Measurements from ENCODE around the gene TBC1D22A.

Gene TBC1D22A

DNA sequence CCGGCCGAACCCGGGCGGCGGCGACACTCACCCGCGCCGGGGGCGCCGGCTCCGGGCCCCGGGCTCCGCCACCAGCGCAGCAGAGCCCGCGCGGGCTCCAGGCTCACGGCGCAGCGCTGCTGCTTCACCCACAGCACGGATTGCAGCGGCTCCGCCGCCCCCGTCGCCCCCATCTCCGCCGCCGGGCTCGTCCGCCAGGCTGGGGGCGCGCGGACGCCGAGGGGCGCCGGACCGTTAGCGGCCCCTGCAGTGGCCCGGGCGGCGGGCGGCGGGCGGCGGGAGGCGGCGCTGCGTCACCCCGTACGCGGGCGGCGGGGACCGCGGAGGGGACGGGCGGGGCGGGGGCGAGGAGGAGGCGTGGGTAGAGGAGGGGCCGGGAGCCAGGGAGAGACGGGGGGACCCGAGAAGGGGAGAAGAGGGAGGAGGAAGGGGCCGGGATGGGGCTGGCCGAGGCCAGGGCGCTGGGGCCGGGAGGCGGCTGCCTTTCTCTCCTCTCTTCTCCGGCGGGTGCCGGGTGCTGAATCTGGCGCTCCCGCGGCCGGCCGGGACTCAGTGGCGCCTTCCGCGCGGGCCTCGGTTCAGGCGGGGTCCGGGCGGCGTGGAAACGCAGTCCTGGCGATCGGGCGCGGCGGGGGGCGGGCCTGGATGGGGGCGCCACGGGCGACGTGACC lies 24.3 kb upstream of the TBC1D22A start, which contains the start of gene CERK:
Gene CERK, minus strand, starts transcription at position 277 of the 671 bp plus-strand sequence. Its CDS starts 104 bp downstream, at position 173.
- no peak for FAIRE-seq

DNA sequence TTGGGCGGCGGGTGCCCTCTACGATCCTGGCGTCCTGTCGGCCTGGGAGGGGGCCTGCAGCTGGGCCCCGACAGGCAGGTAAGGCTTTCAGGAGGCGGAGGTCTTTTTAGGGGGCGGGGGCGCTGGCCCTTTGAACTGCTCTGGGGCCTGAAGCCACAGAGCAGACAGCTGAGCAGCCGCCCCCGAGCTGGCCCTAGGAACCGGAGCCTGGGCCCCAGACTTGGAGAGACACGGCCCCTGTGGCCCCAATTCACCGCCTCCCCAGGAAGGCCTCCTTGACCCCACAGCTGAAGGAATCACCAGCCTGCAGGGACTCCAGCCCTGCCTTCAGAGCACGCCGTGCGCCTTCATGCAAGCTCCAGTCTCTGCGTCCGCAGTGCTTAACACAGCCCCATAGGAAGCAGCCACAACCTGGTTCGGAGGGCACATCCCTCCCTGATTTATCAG lies 23.8 kb upstream of the TBC1D22A start:
- no peak for FAIRE-seq

DNA sequence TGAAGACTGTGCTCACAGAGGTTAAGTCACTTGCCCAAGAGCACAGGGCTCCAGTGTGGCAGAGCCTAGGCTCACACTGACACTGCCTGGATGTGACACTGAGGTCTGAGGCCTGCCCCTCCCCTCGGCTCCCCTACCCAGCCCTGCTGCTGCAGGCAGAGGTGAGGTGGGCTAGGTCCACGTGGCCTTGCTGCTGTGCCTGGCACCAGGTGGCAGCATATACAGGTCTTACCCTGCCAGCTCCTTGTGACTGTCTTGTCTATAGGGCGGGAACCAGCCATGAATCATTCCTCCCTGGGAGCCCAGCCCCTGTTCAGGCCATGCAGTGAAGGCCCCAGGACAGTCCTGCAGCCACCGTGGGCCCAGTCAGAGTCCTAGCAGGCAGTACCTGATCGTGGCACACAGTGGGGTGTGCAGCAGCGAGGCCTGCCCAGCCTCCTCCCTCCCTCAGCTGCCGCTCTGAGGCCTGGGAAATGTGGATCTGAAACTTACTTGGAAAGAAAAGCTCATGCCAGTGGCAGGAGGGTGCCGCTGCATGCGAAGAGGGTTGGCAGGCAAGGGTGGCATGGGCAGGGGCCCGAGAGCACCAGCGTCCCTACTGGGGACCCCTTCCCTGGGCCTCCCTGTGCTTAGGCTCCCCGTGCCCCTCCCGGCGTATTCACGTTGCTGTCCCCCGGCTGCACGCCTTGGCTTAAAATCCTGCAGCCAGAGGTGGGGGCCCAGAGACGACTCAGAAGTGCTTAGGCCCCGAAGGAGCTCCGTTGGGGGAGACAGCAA lies 23.2 kb upstream of the TBC1D22A start:
- FAIRE-seq: no peak

DNA sequence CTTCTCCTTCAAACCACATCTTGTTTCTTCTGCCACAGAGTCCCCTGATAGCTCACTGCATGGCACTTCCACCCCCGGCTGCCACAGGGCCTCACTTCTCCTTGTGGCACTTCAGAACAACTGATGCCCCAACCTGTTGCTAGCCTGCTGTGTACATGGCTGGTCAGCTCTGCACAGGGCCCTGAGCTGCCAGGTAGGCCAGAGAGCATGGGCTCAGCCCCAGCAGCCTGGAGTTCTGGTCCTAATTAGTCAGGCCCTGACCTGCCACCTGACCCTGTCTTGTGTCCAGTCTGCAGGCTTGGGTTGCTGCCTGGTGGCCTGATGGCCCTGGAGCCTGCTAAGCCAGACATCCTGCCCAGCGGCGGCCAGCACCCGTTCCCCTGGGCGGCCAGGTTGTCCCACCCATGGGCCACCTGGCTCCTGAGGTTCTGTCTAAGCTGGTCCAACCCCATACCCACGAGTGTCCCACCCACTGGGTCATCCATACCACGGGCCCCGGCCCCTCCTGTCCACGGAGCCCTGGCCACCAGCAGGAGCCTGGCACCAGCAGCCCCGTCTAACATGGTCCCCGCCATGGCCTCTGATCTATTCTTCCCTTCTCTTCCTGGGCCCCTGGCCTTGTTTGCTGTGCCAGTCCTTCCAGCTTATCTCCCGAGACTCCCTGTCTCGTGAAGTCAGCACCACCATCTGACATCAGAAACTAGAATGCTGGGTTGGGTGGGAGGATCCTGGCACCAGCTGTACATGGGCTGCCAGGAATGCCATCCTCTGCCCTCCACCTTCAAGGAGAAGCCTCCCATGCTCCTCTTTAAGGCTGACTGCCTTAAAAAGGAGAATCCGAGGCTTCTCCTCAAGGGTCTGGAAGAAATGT lies 21.3 kb upstream of the TBC1D22A start:
- no peak for FAIRE-seq

DNA sequence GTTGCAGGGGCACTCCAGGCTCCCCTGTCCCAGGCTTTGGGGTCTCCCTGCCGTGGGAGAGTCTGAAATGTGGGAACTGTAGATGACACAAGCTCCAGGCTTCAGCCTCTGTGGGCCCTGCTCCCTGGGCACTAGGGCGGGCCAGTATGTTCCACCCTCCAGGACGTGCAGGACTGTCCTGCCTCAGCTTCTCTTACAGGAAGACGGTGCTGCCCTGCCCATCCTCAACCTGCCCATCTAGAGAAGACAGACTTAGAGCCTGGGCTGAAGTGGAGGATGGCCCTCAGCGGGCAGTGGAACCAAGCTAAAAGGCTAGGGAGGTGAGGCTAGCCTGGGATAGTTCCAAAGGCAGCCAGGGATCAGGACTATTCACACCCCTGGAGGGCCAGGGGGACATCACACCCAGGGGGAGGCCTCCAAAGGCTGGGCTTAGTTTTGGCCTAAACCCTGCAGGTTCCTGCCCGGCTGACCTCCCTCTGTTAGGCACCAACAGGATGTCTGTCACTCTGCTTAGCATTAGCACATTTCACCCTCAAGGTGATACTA lies 20.4 kb upstream of the TBC1D22A start:
- no peak for FAIRE-seq

DNA sequence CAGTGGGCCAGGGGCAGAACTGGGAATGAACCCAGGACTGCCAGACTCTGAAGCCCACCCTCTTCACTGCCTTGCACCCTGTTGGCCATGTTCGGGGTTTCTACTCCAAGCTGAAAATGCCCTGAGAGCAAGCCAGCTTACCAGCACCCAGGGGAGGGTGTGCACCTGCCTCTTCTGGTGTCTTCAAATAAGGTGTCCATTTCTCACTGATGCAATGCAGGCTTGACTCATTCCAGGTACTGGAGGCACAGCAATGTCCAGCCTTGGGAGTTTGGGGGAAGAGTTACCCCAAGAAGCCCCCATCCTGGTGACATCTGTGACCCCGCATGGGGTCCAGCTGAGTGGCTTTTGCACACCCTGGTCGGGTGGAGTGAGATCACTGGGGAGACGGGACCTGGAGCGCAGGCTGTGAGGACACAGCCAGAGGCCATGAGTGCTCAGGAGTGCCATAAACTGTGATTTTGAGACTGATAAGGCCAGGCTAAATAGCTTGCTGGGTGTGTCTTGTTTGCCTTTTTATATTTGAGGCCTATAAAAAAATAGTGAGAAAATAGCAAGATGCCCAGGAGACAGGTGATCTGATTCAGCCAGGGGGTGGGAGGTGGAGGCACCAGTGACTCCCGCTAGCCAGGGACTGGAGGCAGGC lies 19.8 kb upstream of the TBC1D22A start:
- FAIRE-seq: no peak

DNA sequence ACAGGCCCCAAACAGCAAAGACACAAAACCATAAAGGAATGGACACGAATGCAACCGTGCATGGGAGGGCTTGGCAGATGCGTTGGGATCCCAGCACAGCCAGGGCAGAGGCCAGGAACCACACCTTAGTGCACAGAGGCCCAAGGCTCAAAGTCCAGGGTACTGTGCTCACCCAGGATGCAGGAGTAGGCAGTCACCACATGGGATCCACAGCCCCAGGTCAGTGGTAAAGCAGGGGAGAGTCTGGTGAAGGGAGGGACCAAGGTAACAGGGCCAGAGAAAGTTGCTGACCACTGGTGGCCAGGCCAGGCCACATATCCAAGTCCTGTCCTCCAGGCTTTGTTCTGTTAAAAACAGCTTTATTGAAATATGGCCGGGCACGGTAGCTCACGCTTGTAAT lies 17.9 kb upstream of the TBC1D22A start:
- no peak for FAIRE-seq

DNA sequence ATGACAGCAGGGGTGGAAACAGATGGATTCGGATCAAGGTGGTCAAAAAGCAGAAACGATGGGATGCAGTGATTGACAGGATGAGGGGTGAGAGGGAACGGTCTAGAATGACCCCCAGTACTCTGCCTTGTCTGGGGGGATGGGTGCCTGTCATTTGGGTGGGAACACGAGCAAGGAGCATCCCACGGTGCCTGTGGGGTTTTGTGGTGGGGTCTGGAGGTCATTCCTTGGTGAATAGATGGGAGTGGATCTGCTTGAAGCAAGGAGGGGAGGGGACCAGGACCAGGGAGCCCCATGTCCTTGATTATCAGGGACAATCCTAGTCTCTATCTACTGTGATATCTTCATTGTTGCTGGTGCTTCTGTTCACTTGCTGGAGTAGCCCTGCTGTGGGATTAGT lies 16.3 kb upstream of the TBC1D22A start:
- FAIRE-seq: no peak

DNA sequence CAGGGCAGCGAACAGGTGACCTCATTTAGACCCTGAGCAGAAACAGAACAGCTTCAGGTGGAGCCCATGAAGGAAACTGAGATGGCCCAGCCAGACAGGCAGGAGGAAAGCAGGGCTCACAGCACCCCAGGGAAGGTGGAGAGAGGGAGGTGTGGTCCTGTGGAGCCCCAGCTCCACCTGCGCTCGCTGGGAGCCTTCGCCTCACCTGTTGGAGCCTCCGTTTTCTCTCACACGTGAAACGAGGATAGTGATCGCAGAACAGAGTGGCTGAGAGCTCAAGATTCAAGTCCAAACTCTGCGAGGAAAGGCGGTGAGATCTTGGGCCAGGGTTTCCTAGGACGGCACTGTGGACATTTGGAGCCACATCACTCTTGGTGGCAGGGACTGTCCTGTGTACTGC lies 15.8 kb upstream of the TBC1D22A start:
- no peak for FAIRE-seq

DNA sequence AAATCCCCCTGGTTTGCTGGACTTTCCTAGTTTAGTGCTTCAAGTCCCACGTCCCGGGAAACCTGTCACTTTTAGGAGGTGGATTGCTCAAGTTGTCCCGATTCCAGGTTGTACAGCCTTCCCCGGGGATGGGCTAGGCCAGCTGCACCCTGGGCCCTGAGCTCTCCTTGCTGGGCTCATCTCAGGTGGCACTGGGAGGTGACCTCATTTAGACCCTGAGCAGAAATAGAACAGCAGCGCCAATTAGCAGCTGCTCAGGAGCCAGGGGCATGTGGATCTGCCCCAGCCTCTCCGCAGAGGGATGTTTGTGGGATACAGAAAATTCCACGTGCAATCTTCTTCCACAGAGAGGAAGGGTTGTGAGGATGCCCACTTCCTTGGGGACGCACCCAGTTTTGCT lies 14.8 kb upstream of the TBC1D22A start:
- no peak for FAIRE-seq

DNA sequence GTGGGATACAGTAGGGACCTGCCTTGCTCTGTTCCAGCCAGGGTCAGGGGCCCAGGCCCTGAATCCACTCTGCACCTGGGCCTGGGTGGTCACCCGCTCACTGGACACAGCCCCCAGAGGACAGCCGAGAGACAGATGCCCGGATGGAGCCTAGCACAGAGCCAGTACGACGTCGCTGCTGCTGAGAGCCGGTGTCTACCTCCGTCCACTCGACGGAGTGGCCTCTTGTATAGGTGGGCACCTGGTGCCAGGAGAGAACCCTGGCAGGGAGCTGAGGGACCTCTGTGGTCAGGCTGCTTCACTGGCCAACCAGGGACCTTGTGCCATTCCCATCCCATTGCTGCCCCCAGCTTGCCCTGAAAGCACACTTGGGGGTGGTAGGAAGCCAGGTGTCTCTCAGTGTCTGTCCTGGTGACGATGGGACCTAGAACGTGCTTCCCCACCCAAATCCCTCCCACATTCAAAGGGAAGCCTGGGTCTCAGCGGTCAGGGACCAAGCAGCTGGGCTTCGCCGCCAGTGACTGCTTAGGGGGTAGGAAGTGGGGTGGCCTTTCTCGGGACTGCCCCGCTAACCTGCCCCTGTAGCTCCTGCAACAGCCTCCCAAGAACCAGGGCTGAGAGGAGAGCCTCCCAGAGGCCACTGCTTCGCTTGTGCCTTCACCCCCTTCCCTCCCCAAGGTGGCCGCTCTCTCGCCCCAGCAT lies 14.1 kb upstream of the TBC1D22A start:
- no peak for FAIRE-seq

DNA sequence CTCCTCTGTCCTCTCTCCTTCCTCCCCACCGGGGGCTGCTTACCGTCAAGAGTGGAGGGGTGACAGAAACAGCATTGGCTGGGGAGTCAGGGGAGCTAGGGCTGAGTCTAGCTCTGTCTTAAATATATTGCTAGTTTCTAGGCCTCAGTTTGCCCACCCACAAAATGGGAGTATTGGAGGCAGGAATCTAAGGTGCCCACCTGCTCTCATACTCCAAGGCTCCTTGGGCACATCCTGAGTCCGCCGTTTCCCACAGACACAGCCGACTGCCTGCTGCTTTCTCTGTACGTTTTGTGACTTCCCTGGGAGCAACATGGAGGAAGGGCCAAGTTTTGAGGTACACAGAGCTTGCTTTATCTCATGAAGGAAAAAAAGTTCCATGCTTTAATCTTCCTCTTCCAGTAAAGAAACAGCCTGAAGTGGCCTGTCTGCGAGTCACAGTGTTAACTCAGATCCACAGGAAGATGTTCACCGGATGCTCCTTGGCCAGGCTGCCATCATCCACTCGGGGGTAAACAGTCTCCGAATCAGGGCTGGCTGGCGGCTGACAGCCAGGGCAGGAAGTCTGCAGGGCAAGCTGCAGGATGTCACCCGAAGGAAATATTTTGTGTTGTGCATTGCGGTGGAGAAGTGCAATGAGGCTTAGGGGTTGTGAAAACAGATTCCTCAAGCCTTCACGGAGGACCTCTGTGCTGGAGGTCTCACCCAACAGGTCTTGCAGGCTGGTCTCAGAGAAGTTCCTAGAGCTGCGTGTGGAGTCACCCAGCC lies 13.4 kb upstream of the TBC1D22A start:
- FAIRE-seq: no peak

DNA sequence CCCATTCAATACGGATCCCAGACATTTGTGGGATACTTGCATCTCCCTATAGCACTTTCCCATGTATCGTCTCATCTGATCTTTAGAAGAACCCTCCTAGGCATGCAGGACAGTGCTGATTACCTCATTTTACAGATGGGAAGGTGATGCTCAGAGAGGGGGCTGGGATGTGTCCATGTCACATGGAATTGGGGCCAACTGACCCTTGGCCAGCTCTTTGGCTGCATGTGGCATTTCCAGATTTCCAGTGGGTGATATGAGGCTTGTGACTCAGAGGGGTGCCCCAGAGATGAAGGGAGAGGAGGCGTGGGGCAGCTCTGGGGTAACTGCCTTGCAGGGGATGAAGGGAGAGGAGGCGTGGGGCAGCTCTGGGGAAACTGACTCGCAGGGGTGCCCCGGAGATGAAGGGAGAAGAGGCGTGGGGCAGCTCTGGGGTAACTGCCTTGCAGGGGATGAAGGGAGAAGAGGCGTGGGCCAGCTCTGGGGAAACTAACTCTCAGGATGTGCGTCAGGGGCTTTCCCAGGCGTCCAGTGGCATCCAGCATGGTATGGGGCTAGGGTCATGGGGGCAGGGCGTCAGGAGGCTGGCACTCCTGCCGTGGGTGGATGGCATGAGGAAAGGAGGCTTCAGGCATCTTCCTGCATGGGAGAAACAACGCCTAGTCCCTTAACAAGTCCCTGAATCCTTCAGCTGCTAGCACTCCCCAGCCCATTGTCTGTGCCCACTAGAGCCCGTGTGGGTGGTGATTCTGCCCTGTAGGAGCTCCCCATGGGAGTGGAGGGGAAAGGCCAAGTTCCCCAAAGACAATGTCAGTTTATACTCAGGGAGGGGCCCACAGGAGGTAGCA lies 12.5 kb upstream of the TBC1D22A start:
- FAIRE-seq: no peak

DNA sequence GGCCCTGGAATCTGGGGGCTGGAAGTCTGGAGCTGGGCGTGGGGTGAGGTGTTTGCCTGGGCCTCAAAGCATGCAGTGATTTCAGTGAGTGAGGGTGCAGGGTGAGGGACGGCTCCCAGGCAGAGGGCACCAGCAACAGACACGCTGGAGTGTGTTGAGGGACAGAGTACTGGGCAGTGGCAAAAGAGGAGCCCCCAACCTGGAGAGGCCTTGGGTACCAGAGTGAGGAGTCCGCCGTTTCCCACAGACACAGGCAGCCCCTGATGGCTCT lies 12.0 kb upstream of the TBC1D22A start:
- FAIRE-seq: no peak

DNA sequence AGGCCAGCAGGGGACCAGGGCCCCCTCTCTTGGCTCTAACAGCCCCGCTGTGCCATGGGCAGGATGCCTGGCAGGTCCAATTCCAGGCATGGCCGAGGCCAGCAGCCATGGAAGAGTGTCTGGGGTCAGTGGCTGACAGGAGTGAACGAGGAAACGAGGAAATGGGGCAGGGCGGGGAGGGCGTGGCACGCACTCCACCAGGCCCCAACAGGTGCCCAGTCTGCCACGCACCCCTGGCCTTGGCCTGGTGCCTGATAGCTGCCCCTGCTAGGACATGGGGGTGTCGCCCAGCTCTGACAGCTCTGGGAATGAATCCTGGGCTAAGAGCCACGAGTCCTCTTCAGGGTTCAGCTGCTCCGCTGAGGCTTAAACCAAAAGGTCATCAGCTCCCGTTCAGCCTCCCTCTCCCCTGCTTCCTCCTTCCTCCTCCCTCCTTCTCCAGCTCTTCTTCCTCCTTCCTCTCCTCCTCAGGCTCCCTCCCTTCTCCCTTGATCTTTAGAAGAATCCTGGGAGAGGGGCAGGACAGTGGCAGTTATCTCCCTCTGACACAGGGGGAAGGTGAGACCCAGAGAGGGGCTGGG lies 11.5 kb upstream of the TBC1D22A start:
- FAIRE-seq: no peak

DNA sequence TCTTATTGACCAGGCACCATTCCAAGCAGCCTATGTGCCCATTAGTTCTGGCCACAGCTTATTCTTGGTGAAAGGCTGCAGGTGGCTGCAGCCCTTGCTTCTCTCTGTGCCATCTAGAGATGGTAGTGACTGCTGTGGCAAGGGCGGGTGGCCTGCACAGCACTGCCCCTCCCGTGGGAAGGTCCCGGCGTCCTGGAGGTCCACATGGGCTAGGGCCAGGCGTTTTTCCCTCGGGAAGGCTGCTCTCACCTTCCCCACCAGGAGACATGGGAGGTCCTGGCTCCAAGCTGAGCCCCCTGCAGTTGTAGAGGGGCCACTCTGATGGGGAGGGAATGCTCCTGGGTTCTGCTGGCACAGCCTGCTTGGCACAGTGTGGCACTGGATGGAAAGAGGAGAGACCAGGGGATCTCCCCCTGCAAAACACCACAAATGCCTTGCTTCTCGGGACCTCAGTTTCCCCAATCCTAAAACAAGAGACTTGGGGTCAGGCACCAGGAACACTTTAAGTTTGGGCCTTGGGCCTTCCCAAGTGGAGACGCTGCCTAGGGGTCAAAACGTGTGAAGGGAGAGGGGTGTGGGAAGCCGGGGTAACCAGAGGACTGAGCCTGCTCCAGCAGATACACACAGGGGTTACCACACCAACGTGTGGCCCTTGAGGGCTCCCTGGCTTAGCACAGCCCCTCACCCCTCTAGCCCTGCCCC lies 10.0 kb upstream of the TBC1D22A start:
- FAIRE-seq: no peak

DNA sequence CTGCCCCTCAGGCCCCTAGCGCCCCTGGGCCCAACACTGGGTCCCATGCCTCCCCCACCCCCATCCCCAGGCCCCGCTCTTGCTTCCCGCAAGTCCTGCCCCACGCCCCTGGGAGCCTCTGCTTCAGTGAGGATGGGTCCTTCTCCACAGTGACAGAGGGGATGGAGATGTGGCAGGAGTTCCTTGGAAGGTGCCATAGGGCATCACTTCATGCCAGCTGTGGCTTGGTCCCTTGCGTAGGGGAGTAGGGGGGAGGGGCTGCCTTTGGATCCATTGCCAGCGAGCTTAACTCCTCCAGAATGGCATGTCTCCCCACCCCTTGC lies 9.5 kb upstream of the TBC1D22A start:
- no peak for FAIRE-seq

DNA sequence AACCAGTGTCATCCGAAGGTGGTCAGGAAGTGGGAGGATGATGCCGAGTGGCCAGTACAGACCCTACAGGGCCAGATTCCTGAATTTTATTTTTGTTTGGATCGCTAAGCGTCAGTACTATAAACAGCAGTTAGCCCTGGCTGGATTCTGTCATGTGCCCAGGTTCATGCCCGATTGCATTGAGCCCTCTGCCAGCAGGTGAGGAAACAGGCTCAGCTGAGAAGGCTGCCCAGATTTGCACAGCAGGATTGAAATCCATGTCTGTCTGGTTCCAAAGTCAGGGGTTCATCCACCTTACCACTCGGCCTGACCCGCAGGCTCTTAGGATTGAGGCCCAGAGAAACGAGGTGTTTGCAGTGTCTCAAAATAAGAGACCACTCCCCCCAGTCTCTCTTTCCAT lies 9.1 kb upstream of the TBC1D22A start:
- FAIRE-seq: no peak

DNA sequence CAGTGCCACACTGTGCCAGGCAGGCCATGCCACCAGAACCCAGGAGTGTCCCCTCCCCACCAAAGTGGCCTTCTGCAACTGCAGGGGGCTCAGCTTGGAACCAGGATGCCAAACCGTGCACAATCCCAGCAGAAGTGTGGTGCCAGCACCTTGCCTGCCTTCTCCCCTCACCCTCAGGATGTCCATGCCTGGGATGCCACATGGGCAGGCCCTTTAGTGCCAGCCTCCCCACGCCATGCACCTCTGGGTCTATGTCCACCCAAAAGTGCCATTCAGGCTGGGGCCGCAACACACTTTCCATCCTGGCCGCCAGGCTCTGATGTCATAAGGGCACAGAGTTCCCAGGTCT lies 8.7 kb upstream of the TBC1D22A start:
- no peak for FAIRE-seq
